Parathyroid adenoma (tissue), 2 donors: ENCODE data around the gene ARID4B.
"Not testable (repeated sequence)": the region's sequence is repeated elsewhere in the genome, so short reads cannot be mapped to it uniquely, and the experiment has no call there.

Experiments
- H2AFZ ChIP-seq: fragments of 300-600 bp; sonication (generic); one replicate; pipeline ENCODE4 v1.7.0; 2017; ENCODE audit warnings: antibody characterized with exemption, mild to moderate bottlenecking
- H3K27ac ChIP-seq: fragments of 300-600 bp; sonication (generic); one replicate; pipeline ENCODE4 v1.7.0; 2017
- H3K27me3 ChIP-seq: fragments of 300-600 bp; sonication (generic); one replicate; pipeline ENCODE4 v1.7.0; 2017; ENCODE audit warnings: low read length; ENCODE audit not compliant: control insufficient read depth, insufficient read depth
- H3K36me3 ChIP-seq: fragments of 300-600 bp; sonication (generic); one replicate; pipeline ENCODE4 v1.7.0; 2017; ENCODE audit warnings: low read length; ENCODE audit not compliant: control insufficient read depth, insufficient read depth
- H3K4me1 ChIP-seq: fragments of 300-600 bp; sonication (generic); one replicate; pipeline ENCODE4 v1.7.0; 2017; ENCODE audit warnings: control low read depth
- H3K4me2 ChIP-seq: fragments of 300-600 bp; sonication (generic); one replicate; pipeline ENCODE4 v1.7.0; 2017; ENCODE audit warnings: low read length
- H3K4me3 ChIP-seq: fragments of 300-600 bp; sonication (generic); one replicate; pipeline ENCODE4 v1.7.0; 2017; ENCODE audit warnings: low read depth, low read length
- H3K79me2 ChIP-seq: fragments of 300-600 bp; sonication (generic); one replicate; pipeline ENCODE4 v1.7.0; 2017; ENCODE audit warnings: control low read depth
- H3K9ac ChIP-seq: fragments of 300-600 bp; sonication (generic); one replicate; pipeline ENCODE4 v1.7.0; 2017; ENCODE audit warnings: mild to moderate bottlenecking
- H3K9me3 ChIP-seq: fragments of 300-600 bp; sonication (generic); one replicate; pipeline ENCODE4 v1.7.0; 2017; ENCODE audit warnings: low read length; ENCODE audit not compliant: control insufficient read depth
- TF ChIP-seq, protein P1 (sequence below): fragments of 300-600 bp; sonication (generic); IDR thresholded peaks from one replicate; pipeline ENCODE4 v1.7.0; 2017; ENCODE audit warnings: antibody characterized with exemption, mild to moderate bottlenecking
- donor health status: primary hyperparathyroidism.

The ARID4B gene

DNA sequence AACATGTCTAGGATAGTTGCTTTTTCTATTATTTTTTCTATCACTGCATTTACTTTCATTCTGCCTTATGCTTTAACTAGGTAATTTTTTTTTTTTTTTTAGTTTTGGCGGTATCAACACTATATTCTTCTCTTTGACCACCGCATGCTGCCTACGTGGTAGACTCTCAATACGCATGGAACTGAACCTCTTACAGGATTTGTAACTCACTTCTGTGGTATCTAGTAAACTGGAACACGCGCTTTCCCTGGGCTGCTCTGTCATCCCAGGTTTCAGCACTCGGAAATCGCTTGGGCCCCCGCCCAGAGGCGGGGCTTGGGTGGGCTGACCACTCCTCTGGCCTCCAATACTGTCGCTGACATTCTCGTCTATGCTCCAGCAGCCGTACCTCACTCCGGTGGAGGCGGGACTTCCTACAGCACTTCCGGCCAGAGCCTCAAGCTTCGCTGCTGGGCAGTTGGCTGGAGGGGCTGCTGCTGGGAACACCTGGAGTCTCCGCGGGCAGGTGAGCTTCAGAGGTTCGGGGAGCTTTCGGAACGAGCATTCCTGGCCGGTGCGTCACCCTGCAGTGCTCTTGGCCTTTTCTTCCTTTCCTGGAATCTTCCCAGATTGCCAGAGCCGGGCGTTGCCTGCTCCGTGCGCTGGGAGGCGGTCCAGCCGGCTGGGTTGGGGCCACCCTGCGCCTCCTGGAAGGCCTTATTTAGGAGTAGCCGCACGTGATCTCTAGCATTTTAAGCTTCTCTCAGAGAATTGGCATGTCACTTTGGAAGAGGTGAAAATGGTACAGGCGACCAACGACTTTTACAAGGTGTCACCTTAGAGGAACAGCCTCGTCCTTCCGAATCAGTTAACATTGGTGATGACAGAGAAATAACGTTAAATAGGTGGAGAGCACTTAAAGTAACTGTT lies 39.3 kb upstream of the ARID4B start, which contains the start of gene TBCE:
TBCE (plus strand) TSS at position 428 of the 909 bp plus-strand sequence. CDS start 12,623 bp downstream, outside the sequence.
- H3K9ac ChIP-seq, result no peak within 1 kb of the TSS
- H3K79me2 ChIP-seq, result peaks cover 14% of the 10 kb centered on the region
- TF ChIP-seq, protein P1, sequence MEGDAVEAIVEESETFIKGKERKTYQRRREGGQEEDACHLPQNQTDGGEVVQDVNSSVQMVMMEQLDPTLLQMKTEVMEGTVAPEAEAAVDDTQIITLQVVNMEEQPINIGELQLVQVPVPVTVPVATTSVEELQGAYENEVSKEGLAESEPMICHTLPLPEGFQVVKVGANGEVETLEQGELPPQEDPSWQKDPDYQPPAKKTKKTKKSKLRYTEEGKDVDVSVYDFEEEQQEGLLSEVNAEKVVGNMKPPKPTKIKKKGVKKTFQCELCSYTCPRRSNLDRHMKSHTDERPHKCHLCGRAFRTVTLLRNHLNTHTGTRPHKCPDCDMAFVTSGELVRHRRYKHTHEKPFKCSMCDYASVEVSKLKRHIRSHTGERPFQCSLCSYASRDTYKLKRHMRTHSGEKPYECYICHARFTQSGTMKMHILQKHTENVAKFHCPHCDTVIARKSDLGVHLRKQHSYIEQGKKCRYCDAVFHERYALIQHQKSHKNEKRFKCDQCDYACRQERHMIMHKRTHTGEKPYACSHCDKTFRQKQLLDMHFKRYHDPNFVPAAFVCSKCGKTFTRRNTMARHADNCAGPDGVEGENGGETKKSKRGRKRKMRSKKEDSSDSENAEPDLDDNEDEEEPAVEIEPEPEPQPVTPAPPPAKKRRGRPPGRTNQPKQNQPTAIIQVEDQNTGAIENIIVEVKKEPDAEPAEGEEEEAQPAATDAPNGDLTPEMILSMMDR, result no peak
- H3K27me3 ChIP-seq, result no peaks in the 10 kb centered on the region
- no peaks in the 10 kb centered on the region for H3K36me3 ChIP-seq
- H3K9me3 ChIP-seq, result no peaks in the 10 kb centered on the region
- H3K4me3 ChIP-seq, result peak within 1 kb of the TSS; percentile 78
- H3K4me2 ChIP-seq, result peak within 1 kb of the TSS; percentile 85
- H3K4me1 ChIP-seq, result no peaks in the 10 kb centered on the region
- peak within 1 kb of the TSS; percentile 43 for H3K27ac ChIP-seq
- peak within 1 kb of the TSS; percentile 68 for H2AFZ ChIP-seq

DNA sequence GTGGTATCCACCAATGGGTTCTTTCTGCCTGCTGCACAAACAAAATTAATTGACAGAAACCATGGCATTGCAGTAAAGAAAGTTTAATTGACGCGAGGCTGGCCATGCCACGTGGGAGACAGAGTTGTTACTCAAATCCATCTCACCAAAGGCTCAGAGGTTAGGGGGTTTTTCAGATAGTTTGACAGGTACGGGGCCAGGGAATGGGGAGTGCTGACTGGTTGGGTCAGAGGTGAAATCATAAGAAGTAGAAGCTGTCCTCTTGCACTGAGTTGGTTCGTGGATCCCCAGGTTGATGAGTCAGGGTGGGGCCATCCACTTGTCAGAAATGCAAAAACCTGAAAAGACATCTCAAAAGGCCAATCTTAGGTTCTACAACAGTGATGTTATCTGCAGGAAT lies 38.3 kb upstream of the ARID4B start:
- TF ChIP-seq, protein P1, result no peak
- no peak overlapping the region for H3K9ac ChIP-seq
- H2AFZ ChIP-seq, result peak overlapping the region; percentile 68
- no peak overlapping the region for H3K4me3 ChIP-seq
- no peaks in the 10 kb centered on the region for H3K27me3 ChIP-seq
- peaks cover 8% of the 10 kb centered on the region for H3K79me2 ChIP-seq
- no peak overlapping the region for H3K4me2 ChIP-seq
- no peaks in the 10 kb centered on the region for H3K36me3 ChIP-seq
- H3K27ac ChIP-seq, result no peak overlapping the region
- H3K4me1 ChIP-seq, result no peaks in the 10 kb centered on the region
- no peaks in the 10 kb centered on the region for H3K9me3 ChIP-seq

DNA sequence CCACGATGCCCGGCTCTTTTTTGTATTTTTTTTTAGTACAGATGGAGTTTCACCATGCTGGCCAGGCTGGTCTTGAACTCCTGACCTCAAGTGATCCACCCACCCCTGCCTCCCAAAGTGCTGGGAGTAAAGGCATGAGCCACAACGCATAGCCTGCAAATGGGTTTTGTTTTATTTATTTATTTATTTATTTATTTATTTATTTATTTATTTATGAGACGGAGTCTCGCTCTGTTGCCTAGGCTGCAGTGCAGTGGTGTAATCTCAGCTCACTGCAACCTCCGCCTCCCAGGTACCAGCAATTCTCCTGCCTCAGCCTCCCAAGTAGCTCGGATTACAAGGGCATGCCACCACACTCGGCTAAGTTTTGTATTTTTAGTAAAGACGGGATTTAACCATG lies 36.2 kb upstream of the ARID4B start:
- H2AFZ ChIP-seq, H3K27ac ChIP-seq, H3K36me3 ChIP-seq, H3K4me2 ChIP-seq, H3K4me1 ChIP-seq, H3K79me2 ChIP-seq, H3K9me3 ChIP-seq, H3K4me3 ChIP-seq, H3K9ac ChIP-seq, H3K27me3 ChIP-seq: not testable (repeated sequence)

DNA sequence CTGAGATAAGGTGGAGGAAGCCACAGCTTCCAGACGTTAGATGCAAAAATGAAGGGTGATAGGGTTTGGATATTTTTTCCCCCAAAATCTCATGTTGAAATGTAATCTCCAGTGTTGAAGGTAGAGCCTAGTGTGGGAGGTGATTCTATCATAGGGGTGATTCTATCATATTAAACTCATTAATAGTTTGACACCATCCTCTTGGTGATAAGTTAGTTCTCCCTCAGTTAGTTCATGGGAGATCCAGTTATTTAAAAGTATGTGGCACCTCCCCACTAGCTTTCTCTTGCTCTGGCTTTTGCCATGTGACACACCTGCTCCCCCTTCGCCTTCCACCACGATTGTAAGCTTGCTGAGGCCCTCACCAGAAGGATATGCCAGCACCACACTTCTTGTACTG lies 30.9 kb upstream of the ARID4B start:
- Histone ChIP-seq H3K4me3 (no peak overlapping the region), H3K36me3 (no peaks in the 10 kb centered on the region), H2AFZ (no peak overlapping the region), H3K79me2 (no peaks in the 10 kb centered on the region), H3K4me1 (no peaks in the 10 kb centered on the region), H3K9me3 (no peaks in the 10 kb centered on the region), H3K27me3 (no peaks in the 10 kb centered on the region), H3K9ac (no peak overlapping the region), H3K27ac (no peak overlapping the region), H3K4me2 (no peak overlapping the region)
- TF ChIP-seq, protein P1, result no peak

DNA sequence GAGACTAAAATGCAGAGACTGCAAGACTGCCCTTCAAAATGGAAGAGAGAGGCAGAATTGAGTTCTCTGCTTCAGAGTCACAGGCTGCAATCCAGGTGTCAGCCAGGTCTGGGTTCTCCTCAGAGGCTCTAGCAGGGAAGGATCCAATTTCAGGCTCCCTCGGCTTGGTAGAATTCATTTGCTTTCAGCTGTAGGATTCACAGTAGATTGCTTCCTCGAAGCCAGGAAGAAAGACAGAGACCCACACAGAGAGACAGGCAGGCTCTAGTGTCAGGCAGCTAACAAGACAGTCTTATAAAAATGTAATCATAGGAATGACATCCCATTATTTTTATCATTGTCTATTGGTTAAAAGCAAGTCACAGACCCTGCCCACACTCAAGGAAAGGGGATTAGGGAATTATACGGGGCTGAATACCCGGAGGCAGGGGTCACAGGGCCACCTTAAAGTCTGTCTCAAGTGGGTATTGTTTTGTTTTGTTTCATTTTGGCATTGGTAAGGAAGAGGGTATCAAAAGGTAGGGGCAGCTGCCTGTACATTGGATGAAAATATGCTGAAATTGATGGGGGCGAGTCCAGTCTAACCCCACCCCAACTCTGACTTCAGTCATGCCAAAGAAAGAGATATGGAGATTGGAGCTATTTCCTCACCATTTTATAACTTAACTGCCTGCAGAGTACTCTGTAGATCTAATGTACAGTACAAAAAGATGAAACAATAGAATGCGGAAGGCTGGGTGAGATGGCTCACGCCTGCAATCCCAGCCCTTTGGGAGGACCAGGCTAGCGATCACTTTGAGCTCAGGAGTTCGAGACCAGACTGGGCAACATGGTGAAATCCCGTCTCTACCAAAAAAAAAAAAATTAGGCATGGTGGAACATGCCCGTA lies 29.8 kb upstream of the ARID4B start:
- H3K9me3 ChIP-seq, result no peaks in the 10 kb centered on the region
- H3K4me3 ChIP-seq, result no peak overlapping the region
- H3K4me1 ChIP-seq, result no peaks in the 10 kb centered on the region
- H3K36me3 ChIP-seq, result no peaks in the 10 kb centered on the region
- H3K4me2 ChIP-seq, result no peak overlapping the region
- no peak overlapping the region for H3K27ac ChIP-seq
- no peak overlapping the region for H3K9ac ChIP-seq
- TF ChIP-seq, protein P1, result no peak
- H3K27me3 ChIP-seq, result no peaks in the 10 kb centered on the region
- H3K79me2 ChIP-seq, result no peaks in the 10 kb centered on the region
- peak overlapping the region; percentile 60 for H2AFZ ChIP-seq
